OCI-LY3 (cell line): ENCODE data around the gene WHAMM.

ENCODE experiments used
- EZH2phosphoT487 ChIP-seq: fragments of 200-600 bp; shearing (Covaris generic); IDR thresholded peaks from 2 replicates; pipeline ENCODE4 v1.6.1; 2018; ENCODE audit warnings: antibody characterized with exemption, mixed run types, low read depth
- TF ChIP-seq, protein P1 (sequence below): fragments of 200-600, 300-600 bp; sonication (generic); IDR thresholded peaks from 2 replicates; pipeline ENCODE4 v1.5.1; 2014; ENCODE audit warnings: antibody characterized with exemption, low read length, low read depth

GRCh38 chr15:82846621-82847020 lies 37.2 kb downstream of the WHAMM start:
- TF ChIP-seq, protein P1, sequence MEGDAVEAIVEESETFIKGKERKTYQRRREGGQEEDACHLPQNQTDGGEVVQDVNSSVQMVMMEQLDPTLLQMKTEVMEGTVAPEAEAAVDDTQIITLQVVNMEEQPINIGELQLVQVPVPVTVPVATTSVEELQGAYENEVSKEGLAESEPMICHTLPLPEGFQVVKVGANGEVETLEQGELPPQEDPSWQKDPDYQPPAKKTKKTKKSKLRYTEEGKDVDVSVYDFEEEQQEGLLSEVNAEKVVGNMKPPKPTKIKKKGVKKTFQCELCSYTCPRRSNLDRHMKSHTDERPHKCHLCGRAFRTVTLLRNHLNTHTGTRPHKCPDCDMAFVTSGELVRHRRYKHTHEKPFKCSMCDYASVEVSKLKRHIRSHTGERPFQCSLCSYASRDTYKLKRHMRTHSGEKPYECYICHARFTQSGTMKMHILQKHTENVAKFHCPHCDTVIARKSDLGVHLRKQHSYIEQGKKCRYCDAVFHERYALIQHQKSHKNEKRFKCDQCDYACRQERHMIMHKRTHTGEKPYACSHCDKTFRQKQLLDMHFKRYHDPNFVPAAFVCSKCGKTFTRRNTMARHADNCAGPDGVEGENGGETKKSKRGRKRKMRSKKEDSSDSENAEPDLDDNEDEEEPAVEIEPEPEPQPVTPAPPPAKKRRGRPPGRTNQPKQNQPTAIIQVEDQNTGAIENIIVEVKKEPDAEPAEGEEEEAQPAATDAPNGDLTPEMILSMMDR, result no peak
- no peak for TF ChIP-seq EZH2phosphoT487
